GM23248 (cell line): Measurements from ENCODE around the gene PKHD1. TPM values are rescaled to one million over a fixed set of nuclear protein-coding genes. Genes with fewer than 3 reads are reported as not detected.

Experiments used
- DNase-seq: peaks from one replicate; pipeline ENCODE4 v3.0.0-alpha.2; 2015
- H2AFZ ChIP-seq: fragments of 200-600 bp; sonication (generic); 2 replicates; pipeline ENCODE4 v1.6.1; 2016; ENCODE audit warnings: antibody characterized with exemption
- H3F3A ChIP-seq: fragments of 200-600 bp; sonication (generic); 2 replicates; pipeline ENCODE4 v1.6.1; 2016; ENCODE audit warnings: mild to moderate bottlenecking, antibody characterized with exemption, mixed run types; ENCODE audit not compliant: insufficient read depth
- H3K27ac ChIP-seq: fragments of 200-600 bp; sonication (generic); 2 replicates; pipeline ENCODE4 v1.5.1; 2016; ENCODE audit warnings: mild to moderate bottlenecking
- H3K27me3 ChIP-seq: fragments of 200-600 bp; sonication (generic); replicated peaks from 2 replicates; pipeline ENCODE4 v1.6.1; 2016; ENCODE audit warnings: mild to moderate bottlenecking; ENCODE audit not compliant: insufficient read depth
- H3K36me3 ChIP-seq: fragments of 200-600 bp; sonication (generic); 2 replicates; pipeline ENCODE4 v1.6.1; 2016; ENCODE audit warnings: low read depth, mild to moderate bottlenecking
- H3K4me1 ChIP-seq: fragments of 200-600 bp; sonication (generic); 2 replicates; pipeline ENCODE4 v1.6.1; 2016; ENCODE audit warnings: mild to moderate bottlenecking; ENCODE audit not compliant: insufficient read depth
- H3K4me2 ChIP-seq: fragments of 200-600 bp; sonication (generic); one replicate; pipeline ENCODE4 v1.6.1; 2016; ENCODE audit warnings: mild to moderate bottlenecking; ENCODE audit not compliant: unreplicated experiment
- H3K4me3 ChIP-seq: fragments of 200-600 bp; sonication (generic); 2 replicates; pipeline ENCODE4 v1.5.1; 2016; ENCODE audit warnings: mild to moderate bottlenecking
- H3K79me2 ChIP-seq: fragments of 200-600 bp; sonication (generic); 2 replicates; pipeline ENCODE4 v1.6.1; 2016; ENCODE audit warnings: mild to moderate bottlenecking; ENCODE audit not compliant: insufficient read depth
- H3K9ac ChIP-seq: fragments of 200-600 bp; sonication (generic); 2 replicates; pipeline ENCODE4 v1.6.1; 2016; ENCODE audit warnings: mild to moderate bottlenecking
- H3K9me2 ChIP-seq: fragments of 200-600 bp; sonication (generic); 2 replicates; pipeline ENCODE4 v1.6.1; 2016; ENCODE audit warnings: mixed run types, mild to moderate bottlenecking, moderate library complexity; ENCODE audit not compliant: insufficient read depth
- H3K9me3 ChIP-seq: fragments of 200-600 bp; sonication (generic); one replicate; pipeline ENCODE4 v1.6.1; 2017; ENCODE audit warnings: low read depth
- H4K20me1 ChIP-seq: fragments of 200-600 bp; sonication (generic); 2 replicates; pipeline ENCODE4 v1.6.0; 2016; ENCODE audit not compliant: insufficient read depth
- EZH2 ChIP-seq: fragments of 200-600 bp; sonication (generic); IDR thresholded peaks from 2 replicates; pipeline ENCODE4 v1.6.1; 2018; ENCODE audit warnings: antibody characterized with exemption, mild to moderate bottlenecking; ENCODE audit not compliant: insufficient read depth, poor library complexity, severe bottlenecking
- EZH2phosphoT487 ChIP-seq: fragments of 200-600 bp; sonication (generic); IDR thresholded peaks from 2 replicates; pipeline ENCODE4 v1.6.1; 2018; ENCODE audit warnings: antibody characterized with exemption, moderate library complexity, mild to moderate bottlenecking, low read depth; ENCODE audit not compliant: insufficient read depth
- WGBS, 2 experiments: methylation state at CpG; one replicate each; pipeline ENCODE4 v1.1.6; 2015 to 2017; ENCODE audit warnings: low lambda C conversion rate in 2 of 2, low coverage in 1 of 2; ENCODE audit errors: missing lambda C conversion rate in 2 of 2; 5-methylcytosine and 5-hydroxymethylcytosine counted together
- in situ Hi-C: fragments of 300-500 bp; cut with MboI; formaldehyde crosslinking; loops from 2 replicates; pipeline ENCODE4 v1.15.0; 2020
- polyA plus RNA-seq: library from polyadenylated mRNA; unstranded; fragments of >200 nt; fragmentation: Nextera tagmentation; extraction: Ambion mirVana; gene quantifications from 2 replicates; pipeline ENCODE4 v1.2.1, GENCODE V29; 2016
- total RNA-seq: library from RNA; depleted of rRNA; stranded (reverse); fragments of >200 nt; shearing (Covaris generic); gene quantifications from 2 replicates; pipeline ENCODE4 v1.2.3, GENCODE V29; 2014

The PKHD1 gene
- total and polyA plus RNA-seq, 2 experiments from 2014 or later: not detected

DNA sequence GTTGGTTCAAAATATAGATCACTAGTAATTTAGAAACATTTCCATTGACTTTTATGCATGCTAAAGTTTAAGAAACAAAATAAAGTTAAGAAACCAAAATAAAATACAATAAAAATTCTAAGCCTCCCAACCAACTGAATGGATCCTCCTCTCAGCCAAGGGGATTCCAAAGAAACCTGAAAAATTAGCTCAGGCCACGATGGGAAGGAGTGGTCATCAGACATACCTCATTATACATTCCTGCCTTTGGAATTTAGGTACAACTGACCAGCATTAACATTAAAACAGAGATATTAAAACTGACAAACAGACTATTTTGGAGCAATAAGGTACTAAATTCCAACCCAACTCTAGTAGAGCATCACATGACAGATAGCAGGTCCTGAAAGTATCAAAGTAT, 275.2 kb downstream of the PKHD1 start:
- Histone ChIP-seq H3K36me3 (no peaks in the 10 kb centered on the region), H3K4me2 (no peak overlapping the region), H3K9me2 (no peaks in the 10 kb centered on the region), H3K4me3 (no peak overlapping the region), H3K9me3 (no peaks in the 10 kb centered on the region), H2AFZ (no peak overlapping the region), H3K27me3 (no peaks in the 10 kb centered on the region), H3F3A (no peaks in the 10 kb centered on the region), H3K79me2 (no peaks in the 10 kb centered on the region), H4K20me1 (no peaks in the 10 kb centered on the region), H3K4me1 (no peaks in the 10 kb centered on the region), H3K27ac (no peak overlapping the region), H3K9ac (no peak overlapping the region)
- in situ Hi-C loops: no loop called here
- TF ChIP-seq EZH2phosphoT487: no peak
- no peak for TF ChIP-seq EZH2
- no peak for DNase-seq
- WGBS, 2 experiments: 0% methylated on average over 1 of the region's 1 CpG

DNA sequence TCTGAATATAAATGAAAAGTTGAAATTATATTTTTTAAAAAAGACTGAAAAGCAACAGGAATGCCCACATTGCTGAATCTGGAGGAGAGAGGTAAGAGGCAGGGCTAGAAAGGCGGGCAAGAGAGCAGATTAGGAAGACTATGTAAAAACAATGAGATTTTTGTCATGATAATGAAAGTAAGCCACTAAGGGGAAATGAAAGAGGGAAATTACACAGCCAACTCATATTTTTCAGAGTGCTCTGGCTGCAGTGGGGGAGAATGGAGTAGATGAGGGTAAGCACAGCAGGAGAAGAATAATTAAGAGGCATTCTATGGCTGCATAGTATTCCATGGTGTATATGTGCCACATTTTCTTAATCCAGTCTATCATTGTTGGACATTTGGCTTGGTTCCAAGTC, 281.9 kb downstream of the PKHD1 start:
- H2AFZ ChIP-seq: no peak overlapping the region
- no peaks in the 10 kb centered on the region for H4K20me1 ChIP-seq
- H3K4me2 ChIP-seq: no peak overlapping the region
- in situ Hi-C loops: no loop called here
- no peak overlapping the region for H3K27ac ChIP-seq
- no peak overlapping the region for H3K9ac ChIP-seq
- H3K9me2 ChIP-seq: no peaks in the 10 kb centered on the region
- H3K4me1 ChIP-seq: no peaks in the 10 kb centered on the region
- H3K27me3 ChIP-seq: no peaks in the 10 kb centered on the region
- H3K9me3 ChIP-seq: no peaks in the 10 kb centered on the region
- H3F3A ChIP-seq: no peaks in the 10 kb centered on the region
- WGBS, 2 experiments: 9 to 13% methylated on average over 1 of the region's 1 CpG
- no peak for TF ChIP-seq EZH2phosphoT487
- TF ChIP-seq EZH2: no peak
- H3K4me3 ChIP-seq: no peak overlapping the region
- no peaks in the 10 kb centered on the region for H3K36me3 ChIP-seq
- no peak for DNase-seq
- no peaks in the 10 kb centered on the region for H3K79me2 ChIP-seq

DNA sequence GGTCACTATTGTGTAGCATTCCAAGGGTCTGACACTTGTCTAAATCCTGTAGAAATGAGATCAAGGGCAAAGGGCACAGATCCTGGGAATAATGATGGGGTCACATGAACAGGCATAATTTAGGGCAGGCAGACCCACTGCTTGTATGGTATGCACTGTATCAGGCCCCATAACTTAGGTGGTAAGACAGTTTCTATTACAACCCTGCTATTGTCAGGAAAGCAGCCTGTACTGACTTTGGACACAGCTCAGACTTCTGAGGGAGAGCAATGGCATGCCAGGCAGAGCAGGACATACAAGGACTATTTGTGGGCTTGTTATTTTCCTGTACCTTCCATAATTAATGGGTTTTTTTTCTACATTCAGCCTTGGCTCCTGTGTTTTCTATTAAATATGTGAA, 286.8 kb downstream of the PKHD1 start:
- no peak overlapping the region for H3K4me2 ChIP-seq
- H3F3A ChIP-seq: no peaks in the 10 kb centered on the region
- H4K20me1 ChIP-seq: no peaks in the 10 kb centered on the region
- in situ Hi-C loops: no loop called here
- no peak for DNase-seq
- H3K27me3 ChIP-seq: no peaks in the 10 kb centered on the region
- no peak overlapping the region for H3K4me3 ChIP-seq
- no peaks in the 10 kb centered on the region for H3K79me2 ChIP-seq
- H3K9ac ChIP-seq: no peak overlapping the region
- TF ChIP-seq EZH2: no peak
- TF ChIP-seq EZH2phosphoT487: no peak
- H3K27ac ChIP-seq: no peak overlapping the region
- no peaks in the 10 kb centered on the region for H3K4me1 ChIP-seq
- H2AFZ ChIP-seq: no peak overlapping the region
- H3K9me2 ChIP-seq: no peaks in the 10 kb centered on the region
- no peaks in the 10 kb centered on the region for H3K36me3 ChIP-seq
- H3K9me3 ChIP-seq: no peaks in the 10 kb centered on the region

DNA sequence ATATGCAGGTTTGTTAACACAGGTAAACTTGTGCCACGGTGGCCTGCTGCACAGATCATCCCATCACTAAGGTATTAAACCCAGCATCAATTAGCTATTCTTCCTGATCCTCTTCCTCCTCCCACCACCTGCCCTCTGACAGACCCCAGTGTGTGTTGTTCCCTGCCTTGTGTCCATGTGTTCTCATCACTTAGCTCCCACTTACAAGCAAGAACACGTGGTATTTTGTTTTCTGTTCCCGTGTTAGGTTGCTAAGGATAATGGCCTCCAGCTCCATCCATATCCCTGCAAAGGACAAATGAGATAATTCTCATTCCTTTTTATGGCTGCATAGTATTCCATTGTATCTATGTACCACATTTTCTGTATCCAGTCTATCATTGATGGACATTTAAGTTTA, 294.0 kb downstream of the PKHD1 start:
- Histone ChIP-seq H3K9me2 (no peaks in the 10 kb centered on the region), H3F3A (no peaks in the 10 kb centered on the region), H3K79me2 (no peaks in the 10 kb centered on the region), H3K4me3 (no peak overlapping the region), H4K20me1 (no peaks in the 10 kb centered on the region), H3K36me3 (no peaks in the 10 kb centered on the region), H3K27ac (no peak overlapping the region), H3K4me1 (no peaks in the 10 kb centered on the region), H2AFZ (no peak overlapping the region), H3K9me3 (no peaks in the 10 kb centered on the region), H3K4me2 (no peak overlapping the region), H3K9ac (no peak overlapping the region), H3K27me3 (no peaks in the 10 kb centered on the region)
- DNase-seq: no peak
- no peak for TF ChIP-seq EZH2
- TF ChIP-seq EZH2phosphoT487: no peak
- in situ Hi-C loops: no loop called here
- 24 to 28% methylated on average over 3 of the region's 3 CpGs for WGBS, 2 experiments

DNA sequence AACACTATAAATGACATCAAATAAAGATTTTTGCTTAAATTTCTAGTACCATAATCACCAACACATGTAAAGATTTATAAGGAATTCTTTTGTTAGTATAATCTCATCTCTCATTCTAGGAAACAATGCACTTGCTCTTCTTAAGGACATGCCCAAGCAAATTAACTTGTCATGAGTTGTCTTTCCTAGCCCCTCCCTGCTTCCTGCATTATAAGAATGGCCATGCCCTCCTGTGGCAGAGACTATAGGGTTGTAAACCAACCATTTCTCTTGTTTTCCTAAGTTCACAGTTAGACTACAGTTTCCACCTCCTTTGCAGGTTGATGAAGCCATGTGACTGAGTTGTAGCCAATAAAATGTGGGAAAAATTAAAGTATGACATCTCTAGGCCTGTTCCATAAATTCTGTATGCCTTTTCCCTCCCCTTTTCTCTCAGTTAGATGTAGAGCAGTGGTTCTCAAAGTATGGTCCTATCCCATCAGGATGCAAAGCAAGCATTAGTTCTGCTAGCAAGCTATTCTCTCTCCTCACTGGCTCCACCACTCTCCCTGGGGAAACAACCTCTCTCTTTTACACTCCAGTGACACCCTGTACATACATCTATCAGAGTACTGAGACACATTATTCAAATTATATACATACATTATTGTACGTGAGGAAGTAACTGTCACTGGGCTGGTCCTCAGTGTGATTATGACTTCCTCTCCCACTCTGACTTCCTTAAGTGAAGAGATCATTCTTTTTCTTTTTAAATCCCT, 295.0 kb downstream of the PKHD1 start:
- Histone ChIP-seq H3K27me3 (no peaks in the 10 kb centered on the region), H2AFZ (no peak overlapping the region), H3K4me2 (no peak overlapping the region), H3K79me2 (no peaks in the 10 kb centered on the region), H3K9me2 (no peaks in the 10 kb centered on the region), H3K9ac (no peak overlapping the region), H3K9me3 (no peaks in the 10 kb centered on the region), H3K4me1 (no peaks in the 10 kb centered on the region), H4K20me1 (no peaks in the 10 kb centered on the region), H3K4me3 (no peak overlapping the region), H3F3A (no peaks in the 10 kb centered on the region), H3K27ac (no peak overlapping the region), H3K36me3 (no peaks in the 10 kb centered on the region)
- DNase-seq: no peak
- WGBS, 2 experiments: 36 to 58% methylated on average over 1 of the region's 1 CpG
- in situ Hi-C loops: no loop called here
- TF ChIP-seq EZH2 (no peak), EZH2phosphoT487 (no peak)
